ENCODE measurements around the gene CLDN4. TPM values are rescaled to one million over a fixed set of nuclear protein-coding genes. Genes with fewer than 3 reads are reported as not detected.

CLDN4 gene
- polyA plus RNA-seq, 3 donors, result 0.01 TPM; not detected in 2

DNA sequence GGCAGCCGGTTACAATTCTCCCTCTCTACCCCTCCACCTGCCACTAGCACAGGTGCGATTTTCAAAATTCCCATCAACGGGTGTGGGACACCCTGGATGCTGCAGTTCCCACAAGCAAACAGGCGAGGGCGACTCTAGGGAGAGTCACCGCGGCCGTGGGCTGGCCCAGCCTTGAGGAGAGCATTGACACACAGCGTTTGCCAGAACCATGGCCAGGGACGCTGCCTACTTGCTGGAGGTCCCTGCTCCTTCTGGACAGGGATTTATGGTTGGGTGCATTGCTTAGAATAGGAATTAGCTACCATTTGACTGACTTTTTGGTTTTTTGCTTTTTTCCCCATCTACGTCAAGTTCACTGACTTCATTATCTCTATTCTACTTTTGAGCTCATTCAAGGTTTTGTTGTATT lies 19.0 kb upstream of the CLDN4 start:
- no peaks in the 10 kb centered on the region for H3K4me1 ChIP-seq (ENCODE audit: control insufficient read depth in 1 of 2, insufficient read depth in 2 of 2, low read length in 2 of 2)
- Mint-ChIP-seq H3K4me3 (no peak overlapping the region), H3K27ac (no peak overlapping the region), H3K4me1 (no peaks in the 10 kb centered on the region), H3K27me3 (ENCODE audit: low read depth in 3 of 3) (peaks cover 9 to 15% (median 14%) of the 10 kb centered on the region in 3 donors), H3K36me3 (no peaks in the 10 kb centered on the region), H3K9me3 (peaks cover 0 to 11% (median 5%) of the 10 kb centered on the region in 7 donors)
- H3K27ac ChIP-seq (ENCODE audit: low read depth in 1 of 2, low read length in 2 of 2), result no peak overlapping the region
- no peak overlapping the region for H3K9ac ChIP-seq (ENCODE audit: insufficient read depth, low read length, poor library complexity, severe bottlenecking)
- H3K9me3 ChIP-seq (replicated peaks in 1 of 2; ENCODE audit: control insufficient read depth in 1 of 2, insufficient read depth in 1 of 2, low read length in 2 of 2), result peaks cover 0 to 4% of the 10 kb centered on the region in 2 donors
- peaks cover 0 to 3% of the 10 kb centered on the region in 2 donors for H3K27me3 ChIP-seq (ENCODE audit: control insufficient read depth in 2 of 2, insufficient read depth in 2 of 2, low read length in 2 of 2)
- H3K36me3 ChIP-seq (replicated peaks in 1 of 2; ENCODE audit: control insufficient read depth in 1 of 2, insufficient read depth in 2 of 2, low read length in 2 of 2), result no peaks in the 10 kb centered on the region
- no peak overlapping the region for H2AFZ ChIP-seq (ENCODE audit: insufficient read depth, low read depth, low read length, poor library complexity, severe bottlenecking)
- intact Hi-C loops (cut with micrococcal nuclease), result loop anchor here (1.0 to 2.0 kb wide), 2 partner anchors 43 to 44 kb away; no protein-coding TSS in a partner anchor
- 0% methylated on average over 3 of the region's 11 CpGs for WGBS (ENCODE audit: insufficient coverage)
- H3K79me2 ChIP-seq (ENCODE audit: insufficient read depth, low read length), result no peaks in the 10 kb centered on the region
- TF ChIP-seq, protein P1, sequence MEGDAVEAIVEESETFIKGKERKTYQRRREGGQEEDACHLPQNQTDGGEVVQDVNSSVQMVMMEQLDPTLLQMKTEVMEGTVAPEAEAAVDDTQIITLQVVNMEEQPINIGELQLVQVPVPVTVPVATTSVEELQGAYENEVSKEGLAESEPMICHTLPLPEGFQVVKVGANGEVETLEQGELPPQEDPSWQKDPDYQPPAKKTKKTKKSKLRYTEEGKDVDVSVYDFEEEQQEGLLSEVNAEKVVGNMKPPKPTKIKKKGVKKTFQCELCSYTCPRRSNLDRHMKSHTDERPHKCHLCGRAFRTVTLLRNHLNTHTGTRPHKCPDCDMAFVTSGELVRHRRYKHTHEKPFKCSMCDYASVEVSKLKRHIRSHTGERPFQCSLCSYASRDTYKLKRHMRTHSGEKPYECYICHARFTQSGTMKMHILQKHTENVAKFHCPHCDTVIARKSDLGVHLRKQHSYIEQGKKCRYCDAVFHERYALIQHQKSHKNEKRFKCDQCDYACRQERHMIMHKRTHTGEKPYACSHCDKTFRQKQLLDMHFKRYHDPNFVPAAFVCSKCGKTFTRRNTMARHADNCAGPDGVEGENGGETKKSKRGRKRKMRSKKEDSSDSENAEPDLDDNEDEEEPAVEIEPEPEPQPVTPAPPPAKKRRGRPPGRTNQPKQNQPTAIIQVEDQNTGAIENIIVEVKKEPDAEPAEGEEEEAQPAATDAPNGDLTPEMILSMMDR (IDR thresholded peaks at IDR 0.05), result peak; percentile 88
- no peak overlapping the region for H3K4me3 ChIP-seq (replicated peaks in 1 of 3; ENCODE audit: low read depth in 2 of 3, low read length in 3 of 3)
- no peaks in the 10 kb centered on the region for H4K20me1 ChIP-seq (ENCODE audit: insufficient read depth, low read length)
- no peak overlapping the region for H3K4me2 ChIP-seq (replicated peaks; ENCODE audit: extremely low read depth, low read length, poor library complexity, severe bottlenecking)
- peak; percentile 36 to 63 (median 59) for DNase-seq

DNA sequence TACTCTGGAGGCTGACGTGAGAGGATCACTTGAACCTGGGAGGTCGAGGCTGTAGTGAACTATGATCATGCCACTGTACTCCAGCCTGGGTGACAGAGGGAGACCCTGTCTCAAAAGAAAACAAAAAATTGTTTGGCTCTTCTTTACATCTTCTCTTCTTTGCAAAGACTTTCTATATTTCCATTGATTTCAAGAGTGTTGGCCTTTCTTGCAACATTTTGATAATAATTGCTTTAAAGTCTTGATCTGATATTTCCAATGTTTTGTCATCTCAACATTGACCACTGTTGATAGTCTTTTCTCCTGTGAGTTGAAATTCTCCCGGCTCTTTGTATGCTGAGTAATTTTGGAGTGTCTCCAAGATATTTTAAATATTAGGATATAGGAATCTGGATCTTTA lies 17.8 kb upstream of the CLDN4 start:
- TF ChIP-seq, protein P1 (IDR thresholded peaks at IDR 0.05), result no peak
- WGBS (ENCODE audit: insufficient coverage), result 86% methylated on average over 2 of the region's 3 CpGs
- no peak overlapping the region for H3K27ac ChIP-seq (ENCODE audit: low read depth in 1 of 2, low read length in 2 of 2)
- H3K4me3 ChIP-seq (replicated peaks in 1 of 3; ENCODE audit: low read depth in 2 of 3, low read length in 3 of 3), result no peak overlapping the region
- peaks cover 0 to 3% of the 10 kb centered on the region in 2 donors for H3K27me3 ChIP-seq (ENCODE audit: control insufficient read depth in 2 of 2, insufficient read depth in 2 of 2, low read length in 2 of 2)
- H3K27ac Mint-ChIP-seq, result no peak overlapping the region
- H3K4me2 ChIP-seq (replicated peaks; ENCODE audit: extremely low read depth, low read length, poor library complexity, severe bottlenecking), result no peak overlapping the region
- no peak for DNase-seq
- no peak overlapping the region for H3K9ac ChIP-seq (ENCODE audit: insufficient read depth, low read length, poor library complexity, severe bottlenecking)
- no peaks in the 10 kb centered on the region for H3K36me3 Mint-ChIP-seq
- no peak overlapping the region for H2AFZ ChIP-seq (ENCODE audit: insufficient read depth, low read depth, low read length, poor library complexity, severe bottlenecking)
- H3K79me2 ChIP-seq (ENCODE audit: insufficient read depth, low read length), result no peaks in the 10 kb centered on the region
- peaks cover 0 to 4% of the 10 kb centered on the region in 2 donors for H3K9me3 ChIP-seq (replicated peaks in 1 of 2; ENCODE audit: control insufficient read depth in 1 of 2, insufficient read depth in 1 of 2, low read length in 2 of 2)
- H3K27me3 Mint-ChIP-seq (ENCODE audit: low read depth in 3 of 3), result peaks cover 9 to 18% (median 12%) of the 10 kb centered on the region in 3 donors
- no peaks in the 10 kb centered on the region for H3K36me3 ChIP-seq (replicated peaks in 1 of 2; ENCODE audit: control insufficient read depth in 1 of 2, insufficient read depth in 2 of 2, low read length in 2 of 2)
- no peaks in the 10 kb centered on the region for H4K20me1 ChIP-seq (ENCODE audit: insufficient read depth, low read length)
- no peaks in the 10 kb centered on the region for H3K4me1 Mint-ChIP-seq
- intact Hi-C loops (cut with micrococcal nuclease), result no loop called here
- H3K9me3 Mint-ChIP-seq, result peaks cover 0 to 11% (median 5%) of the 10 kb centered on the region in 7 donors
- H3K4me1 ChIP-seq (ENCODE audit: control insufficient read depth in 1 of 2, insufficient read depth in 2 of 2, low read length in 2 of 2), result no peaks in the 10 kb centered on the region
- H3K4me3 Mint-ChIP-seq, result no peak overlapping the region
